Activated naive CD8-positive, alpha-beta T cell (primary cell): ENCODE measurements around the gene FIGLA.

Source experiments
- H3K27ac Mint-ChIP-seq: one replicate; pipeline ENCODE4 v1.8.0; 2021; ENCODE audit warnings: mixed read lengths
- H3K27me3 Mint-ChIP-seq: one replicate; pipeline ENCODE4 v1.8.0; 2021; ENCODE audit warnings: mixed read lengths
- H3K36me3 Mint-ChIP-seq: one replicate; pipeline ENCODE4 v1.8.0; 2021; ENCODE audit warnings: mixed read lengths
- H3K4me1 Mint-ChIP-seq: one replicate; pipeline ENCODE4 v1.8.0; 2021; ENCODE audit warnings: low read depth, mixed read lengths
- H3K4me3 Mint-ChIP-seq: one replicate; pipeline ENCODE4 v1.8.0; 2021; ENCODE audit warnings: mild to moderate bottlenecking, mixed read lengths
- H3K9me3 Mint-ChIP-seq: one replicate; pipeline ENCODE4 v1.8.0; 2021; ENCODE audit warnings: low read depth, mixed read lengths

Gene FIGLA, protein sequence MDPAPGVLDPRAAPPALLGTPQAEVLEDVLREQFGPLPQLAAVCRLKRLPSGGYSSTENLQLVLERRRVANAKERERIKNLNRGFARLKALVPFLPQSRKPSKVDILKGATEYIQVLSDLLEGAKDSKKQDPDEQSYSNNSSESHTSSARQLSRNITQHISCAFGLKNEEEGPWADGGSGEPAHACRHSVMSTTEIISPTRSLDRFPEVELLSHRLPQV

DNA sequence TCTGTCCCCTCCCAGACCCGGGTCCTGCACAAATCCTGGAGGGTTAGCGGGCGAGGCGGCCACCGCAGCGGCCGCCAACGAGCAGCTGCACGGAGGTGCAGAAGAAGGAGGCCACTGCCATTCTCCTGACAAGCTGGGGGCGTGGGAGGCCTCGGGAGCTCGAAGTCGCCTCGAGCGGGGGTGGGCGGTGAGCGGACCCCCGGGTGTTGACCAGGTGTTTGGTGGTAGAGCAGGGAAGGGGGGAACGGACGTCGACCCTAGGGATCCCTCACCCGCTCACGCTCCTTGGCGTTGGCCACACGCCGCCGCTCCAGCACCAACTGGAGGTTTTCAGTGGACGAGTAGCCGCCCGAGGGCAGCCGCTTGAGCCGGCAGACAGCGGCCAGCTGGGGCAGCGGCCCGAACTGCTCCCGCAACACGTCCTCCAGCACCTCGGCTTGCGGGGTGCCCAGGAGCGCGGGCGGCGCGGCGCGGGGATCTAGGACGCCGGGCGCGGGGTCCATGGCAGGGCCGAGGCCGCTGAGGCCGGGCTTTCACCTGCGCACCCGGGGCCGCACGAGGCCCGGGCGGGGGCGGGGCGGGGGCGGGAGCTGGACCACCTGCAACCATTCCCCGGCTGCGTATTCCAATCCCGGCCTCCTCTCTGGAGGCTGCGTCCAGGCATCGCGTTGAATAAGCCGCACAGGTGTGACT lies at the start of gene FIGLA:
TSS of gene FIGLA (minus strand) at position 508 of the 693 bp plus-strand sequence. CDS start at position 503, 5 bp downstream.
- H3K27ac Mint-ChIP-seq, result peak within 1 kb of the TSS; percentile 1
- H3K4me1 Mint-ChIP-seq, result peaks cover 14% of the 10 kb centered on the region
- H3K4me3 Mint-ChIP-seq, result peak within 1 kb of the TSS; percentile 85
- H3K9me3 Mint-ChIP-seq, result no peaks in the 10 kb centered on the region
- peaks cover 2% of the 10 kb centered on the region for H3K36me3 Mint-ChIP-seq
- peaks cover 38% of the 10 kb centered on the region for H3K27me3 Mint-ChIP-seq

DNA sequence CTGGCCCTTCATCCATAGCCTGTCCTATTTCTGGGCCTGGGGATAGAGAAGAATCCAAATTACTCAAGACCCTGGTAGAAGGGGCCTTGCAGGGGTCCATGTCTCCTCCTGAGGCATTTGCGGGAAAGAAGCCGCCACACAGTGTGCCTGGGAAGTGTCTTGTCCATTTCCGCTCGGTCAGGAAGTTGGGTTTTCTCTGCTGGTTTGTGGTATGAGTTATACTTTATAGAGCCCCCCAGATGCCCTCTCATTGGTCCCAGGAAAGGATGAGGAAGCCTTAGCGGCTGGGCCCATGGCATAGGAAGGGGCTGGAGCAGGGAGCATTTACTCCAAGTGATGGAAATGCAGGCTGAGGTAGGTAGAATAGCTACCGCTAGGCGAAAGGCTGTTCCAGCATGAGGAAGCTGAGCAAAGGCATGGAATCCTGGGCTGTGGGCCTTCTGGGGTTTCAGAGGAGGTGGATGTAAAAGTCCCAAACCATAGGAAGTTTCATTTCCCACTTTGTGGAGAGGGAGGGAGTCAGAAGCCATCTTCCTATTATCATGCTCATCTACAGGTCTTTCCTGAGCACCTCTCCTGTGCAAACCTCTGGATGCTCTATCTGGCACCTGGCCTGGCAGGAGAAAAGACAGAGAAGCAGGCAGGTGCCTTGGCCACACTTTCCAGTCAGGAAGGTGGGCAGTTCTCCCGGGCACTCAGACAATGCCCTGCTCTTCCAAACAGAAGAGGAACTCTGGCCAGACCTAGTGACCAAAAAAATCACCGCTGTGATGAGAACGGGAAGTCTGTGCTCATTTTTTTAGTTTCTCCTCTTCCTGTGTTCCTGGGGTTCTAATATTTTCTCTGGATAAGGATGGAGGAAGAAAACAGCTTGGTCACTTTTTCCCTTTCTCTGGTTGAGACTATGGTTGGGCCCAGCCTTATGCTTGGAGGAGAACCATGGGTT lies 47.8 kb upstream of the FIGLA start:
- peaks cover under 1% of the 10 kb centered on the region for H3K27me3 Mint-ChIP-seq
- H3K36me3 Mint-ChIP-seq, result no peaks in the 10 kb centered on the region
- no peaks in the 10 kb centered on the region for H3K4me1 Mint-ChIP-seq
- no peaks in the 10 kb centered on the region for H3K9me3 Mint-ChIP-seq
- H3K27ac Mint-ChIP-seq, result no peak overlapping the region
- H3K4me3 Mint-ChIP-seq, result no peak overlapping the region

DNA sequence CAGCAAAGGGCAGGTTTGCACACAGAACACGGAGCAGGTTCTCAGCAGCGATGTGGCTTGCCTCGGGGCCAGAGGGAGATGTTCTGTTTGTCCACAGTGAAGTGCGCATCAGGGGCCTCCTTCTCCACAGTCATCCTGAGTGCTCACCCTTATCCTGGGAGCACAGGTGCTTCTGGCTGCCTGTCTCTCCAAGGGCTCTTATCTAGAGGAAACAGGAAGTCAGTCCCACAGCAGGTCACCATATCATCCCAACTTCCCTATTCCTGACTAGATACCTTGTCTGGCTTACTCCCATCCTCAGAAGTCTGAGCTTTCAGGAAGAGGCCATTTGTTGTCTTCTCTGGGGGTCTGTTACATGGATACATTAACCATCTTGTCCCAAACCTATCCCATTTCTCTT lies 45.2 kb upstream of the FIGLA start, which contains the start of gene CD207:
TSS of gene CD207 (minus strand) at position 174 of the 400 bp plus-strand sequence. CDS start at position 134, 40 bp downstream.
- Mint-ChIP-seq H3K4me1 (no peaks in the 10 kb centered on the region), H3K4me3 (no peak within 1 kb of the TSS), H3K36me3 (no peaks in the 10 kb centered on the region), H3K27ac (peak within 1 kb of the TSS; percentile 72), H3K27me3 (no peaks in the 10 kb centered on the region), H3K9me3 (no peaks in the 10 kb centered on the region)

DNA sequence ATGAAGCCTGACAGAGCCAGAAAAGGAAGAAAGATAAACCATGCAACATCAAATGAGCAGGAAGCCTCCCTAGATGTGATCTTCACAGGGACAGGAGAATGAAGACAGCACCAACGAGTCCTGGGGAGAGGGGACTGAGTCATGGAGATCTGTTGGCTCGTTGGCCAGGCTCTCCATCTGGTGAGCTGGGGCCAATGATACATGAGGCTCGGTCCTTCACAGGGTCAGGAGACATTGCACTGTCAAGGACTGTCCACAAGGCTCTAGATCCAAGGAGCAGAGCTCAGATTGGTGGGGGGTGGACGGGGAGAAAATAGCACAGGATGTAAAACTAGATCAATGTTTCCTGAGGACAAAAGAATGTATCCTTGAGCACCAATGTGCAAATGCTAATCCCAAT lies 44.4 kb upstream of the FIGLA start:
- Mint-ChIP-seq H3K27me3 (no peaks in the 10 kb centered on the region), H3K9me3 (no peaks in the 10 kb centered on the region), H3K27ac (no peak overlapping the region), H3K4me1 (no peaks in the 10 kb centered on the region), H3K36me3 (no peaks in the 10 kb centered on the region), H3K4me3 (no peak overlapping the region)

DNA sequence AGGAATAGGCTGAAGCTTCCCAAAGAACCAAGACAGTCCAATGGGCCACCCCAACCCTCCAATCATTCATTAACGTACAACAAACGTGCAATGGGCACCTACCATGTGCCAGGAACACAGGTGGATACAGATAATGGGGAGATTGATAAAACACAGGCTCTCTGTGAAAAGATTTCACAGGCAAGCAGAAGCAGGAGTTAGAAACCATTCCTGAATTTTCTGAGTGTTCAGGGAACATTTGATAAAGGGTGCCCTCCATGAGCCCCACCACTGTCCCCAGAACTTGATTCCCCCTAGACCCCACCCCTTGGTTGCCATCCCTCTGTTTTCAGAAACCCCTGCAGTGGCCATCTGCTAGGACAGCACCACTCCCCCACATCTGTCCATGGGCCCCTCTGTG lies 43.7 kb upstream of the FIGLA start:
- H3K4me3 Mint-ChIP-seq, result no peak overlapping the region
- H3K27ac Mint-ChIP-seq, result no peak overlapping the region
- H3K27me3 Mint-ChIP-seq, result no peaks in the 10 kb centered on the region
- no peaks in the 10 kb centered on the region for H3K9me3 Mint-ChIP-seq
- H3K4me1 Mint-ChIP-seq, result no peaks in the 10 kb centered on the region
- H3K36me3 Mint-ChIP-seq, result no peaks in the 10 kb centered on the region

DNA sequence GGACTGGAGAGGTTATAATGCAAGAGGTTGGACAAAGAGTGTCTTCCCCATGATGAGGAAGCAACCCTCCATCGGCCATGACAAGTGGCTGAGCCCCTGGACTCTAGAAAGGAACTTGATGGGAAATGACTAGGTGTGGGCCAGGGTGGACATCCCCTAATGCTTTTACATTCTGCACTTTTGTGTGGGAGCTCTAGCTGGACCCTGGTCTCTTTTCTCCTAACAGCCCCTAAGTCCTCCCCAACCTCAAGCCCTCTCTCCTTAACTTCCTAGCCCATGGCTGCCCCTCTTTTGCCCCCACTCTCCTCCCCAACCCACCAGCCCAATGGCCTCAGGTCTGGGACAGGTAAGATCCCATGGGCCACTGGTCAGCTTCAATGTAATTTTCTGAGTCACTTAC lies 42.8 kb upstream of the FIGLA start:
- Mint-ChIP-seq H3K4me1 (no peaks in the 10 kb centered on the region), H3K27me3 (no peaks in the 10 kb centered on the region), H3K9me3 (no peaks in the 10 kb centered on the region), H3K4me3 (no peak overlapping the region), H3K27ac (no peak overlapping the region), H3K36me3 (no peaks in the 10 kb centered on the region)

DNA sequence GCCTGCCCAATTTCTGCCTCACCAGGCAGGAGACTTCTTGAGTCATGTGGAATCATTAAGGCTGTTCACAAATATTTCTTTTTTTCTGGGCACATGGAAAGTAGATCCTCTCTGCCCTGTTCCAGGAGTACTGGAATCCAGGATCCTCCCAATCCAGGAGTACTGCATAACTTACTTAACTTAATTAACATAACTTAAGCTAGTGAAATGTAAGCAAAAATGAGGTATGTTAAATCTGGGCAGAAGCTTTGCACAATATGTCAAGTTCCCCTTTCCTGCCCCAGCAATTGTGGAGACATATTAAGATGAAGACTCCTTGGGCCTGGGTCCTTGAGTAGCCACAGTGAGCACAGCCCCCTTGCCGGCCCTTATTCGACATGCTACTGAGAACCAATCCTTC lies 41.9 kb upstream of the FIGLA start:
- H3K4me3 Mint-ChIP-seq, result no peak overlapping the region
- H3K9me3 Mint-ChIP-seq, result no peaks in the 10 kb centered on the region
- H3K4me1 Mint-ChIP-seq, result no peaks in the 10 kb centered on the region
- no peaks in the 10 kb centered on the region for H3K36me3 Mint-ChIP-seq
- H3K27me3 Mint-ChIP-seq, result no peaks in the 10 kb centered on the region
- H3K27ac Mint-ChIP-seq, result no peak overlapping the region

DNA sequence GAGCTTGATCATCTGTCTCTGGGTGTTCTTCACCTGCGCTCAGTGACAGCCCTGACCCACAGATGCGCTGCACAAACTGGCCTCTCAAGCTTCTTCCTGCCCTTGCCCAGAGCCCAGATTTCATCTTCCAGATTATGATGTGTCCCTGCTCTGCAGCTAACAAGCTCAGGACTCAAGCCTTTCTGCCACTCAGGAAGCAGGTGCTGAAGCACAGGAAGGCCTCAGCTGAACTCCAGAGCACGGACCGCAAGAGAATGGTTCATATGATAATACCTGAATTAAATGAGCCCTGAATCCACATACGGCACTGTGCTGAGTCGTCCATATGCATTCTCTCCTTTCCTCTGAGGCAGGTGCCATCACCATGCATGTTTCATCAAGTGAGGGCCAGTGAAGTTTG lies 41.4 kb upstream of the FIGLA start:
- H3K27ac Mint-ChIP-seq, result no peak overlapping the region
- H3K9me3 Mint-ChIP-seq, result no peaks in the 10 kb centered on the region
- no peak overlapping the region for H3K4me3 Mint-ChIP-seq
- H3K27me3 Mint-ChIP-seq, result no peaks in the 10 kb centered on the region
- H3K4me1 Mint-ChIP-seq, result peaks cover 4% of the 10 kb centered on the region
- H3K36me3 Mint-ChIP-seq, result no peaks in the 10 kb centered on the region

DNA sequence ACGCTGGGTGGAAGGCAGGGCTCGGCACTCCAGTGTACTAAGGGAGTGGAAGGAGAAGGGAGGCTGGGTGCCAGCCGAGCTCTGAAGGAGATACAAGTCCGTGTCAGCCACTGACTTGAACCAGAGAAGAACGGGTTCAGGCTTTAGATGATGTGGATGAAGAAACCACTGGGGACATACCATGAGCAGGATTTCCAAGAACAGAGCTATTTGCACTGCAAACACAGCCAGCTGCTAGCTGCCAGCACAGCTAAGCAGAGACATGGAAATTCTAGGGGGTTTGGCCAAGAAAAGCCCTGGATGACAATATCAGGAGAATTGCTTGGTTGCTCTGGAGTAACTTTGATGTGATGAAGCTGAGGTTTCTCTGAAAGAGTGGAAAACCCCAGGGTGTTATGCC lies 39.9 kb upstream of the FIGLA start:
- H3K4me3 Mint-ChIP-seq, result no peak overlapping the region
- no peaks in the 10 kb centered on the region for H3K36me3 Mint-ChIP-seq
- no peak overlapping the region for H3K27ac Mint-ChIP-seq
- H3K9me3 Mint-ChIP-seq, result no peaks in the 10 kb centered on the region
- H3K27me3 Mint-ChIP-seq, result no peaks in the 10 kb centered on the region
- peaks cover 10% of the 10 kb centered on the region for H3K4me1 Mint-ChIP-seq

DNA sequence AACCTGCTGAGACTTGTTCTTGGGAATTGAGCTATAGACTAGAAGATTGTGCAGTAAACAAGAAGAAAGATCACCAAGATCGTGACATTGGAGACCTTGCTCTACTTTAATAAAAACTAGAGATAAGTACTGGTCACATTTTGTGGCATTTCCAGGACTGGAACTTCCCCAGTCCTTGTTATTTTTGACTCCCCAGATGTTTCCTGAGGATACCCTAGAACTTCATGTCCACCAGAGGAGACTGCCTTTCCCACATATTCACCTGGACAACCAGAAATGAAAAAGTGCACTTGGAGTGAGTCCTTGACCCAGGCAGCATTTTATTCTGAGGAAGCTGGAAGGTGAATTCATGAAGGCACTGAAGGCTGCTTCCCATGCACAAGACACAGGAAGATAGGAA lies 39.5 kb upstream of the FIGLA start:
- no peaks in the 10 kb centered on the region for H3K36me3 Mint-ChIP-seq
- H3K4me3 Mint-ChIP-seq, result no peak overlapping the region
- no peaks in the 10 kb centered on the region for H3K9me3 Mint-ChIP-seq
- no peak overlapping the region for H3K27ac Mint-ChIP-seq
- H3K4me1 Mint-ChIP-seq, result peaks cover 10% of the 10 kb centered on the region
- H3K27me3 Mint-ChIP-seq, result no peaks in the 10 kb centered on the region

DNA sequence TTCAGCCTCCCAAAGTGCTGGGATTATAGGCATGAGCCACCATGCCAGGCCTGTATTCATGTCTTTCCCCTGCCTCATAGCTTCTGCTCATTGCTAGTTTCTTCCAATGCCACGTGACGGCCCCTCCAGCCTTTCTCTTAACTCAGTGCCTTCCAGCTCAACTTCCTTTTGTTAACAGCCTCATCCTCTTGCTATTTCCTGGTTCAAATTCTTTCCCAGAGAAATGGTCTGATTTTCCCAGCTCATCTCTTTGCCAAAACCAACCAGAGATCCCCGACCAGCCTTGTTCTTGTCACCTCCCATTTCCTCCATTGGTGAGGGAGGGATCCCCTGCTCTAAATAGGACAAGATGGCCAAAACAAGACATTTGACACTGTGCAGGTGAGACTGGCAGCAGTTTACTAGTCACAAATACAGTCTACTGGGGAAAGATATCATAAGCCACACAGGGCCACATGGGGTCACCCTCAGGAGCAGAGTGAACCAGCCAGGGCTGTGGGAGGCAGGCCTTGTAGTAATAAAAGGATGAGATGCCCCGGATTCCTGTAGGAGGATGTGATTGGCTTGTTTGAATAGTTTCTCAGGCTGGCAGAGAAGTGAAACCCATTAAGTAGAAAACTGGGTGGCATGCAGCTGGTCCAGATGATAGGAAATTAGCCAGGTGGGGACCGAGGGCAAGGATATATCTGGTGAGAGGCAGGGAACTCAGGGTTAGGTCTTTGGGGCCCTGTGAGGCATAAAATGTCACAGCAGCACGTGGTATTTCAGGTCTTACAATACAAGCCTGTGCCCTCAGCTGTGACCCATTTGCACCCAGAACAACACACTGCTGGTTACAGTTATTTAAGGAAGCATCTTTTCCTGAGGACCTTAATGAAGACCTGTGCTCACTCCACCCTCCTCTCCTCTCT lies 38.7 kb upstream of the FIGLA start:
- H3K9me3 Mint-ChIP-seq, result no peaks in the 10 kb centered on the region
- H3K4me1 Mint-ChIP-seq, result peaks cover 10% of the 10 kb centered on the region
- H3K27me3 Mint-ChIP-seq, result no peaks in the 10 kb centered on the region
- no peak overlapping the region for H3K27ac Mint-ChIP-seq
- no peaks in the 10 kb centered on the region for H3K36me3 Mint-ChIP-seq
- no peak overlapping the region for H3K4me3 Mint-ChIP-seq

DNA sequence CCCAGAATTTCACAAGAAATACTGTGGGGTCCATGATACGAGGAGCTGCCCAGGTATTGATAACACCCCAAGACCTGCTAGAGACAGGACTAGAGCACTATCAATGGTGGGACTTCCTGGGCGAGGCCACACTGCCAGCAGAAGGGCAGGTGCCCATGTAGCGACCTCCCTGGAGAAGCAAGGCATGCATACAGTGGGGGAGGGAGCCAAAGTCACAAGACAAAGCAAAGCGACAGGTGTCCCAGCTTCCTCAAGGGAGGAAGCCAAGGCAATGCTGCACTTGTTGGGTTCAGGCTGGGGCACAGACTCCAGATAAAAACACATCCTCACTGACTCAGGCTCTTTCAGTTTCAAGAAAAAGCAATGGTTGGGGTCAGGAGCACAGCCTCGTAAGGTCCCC lies 37.7 kb upstream of the FIGLA start:
- Mint-ChIP-seq H3K4me3 (no peak overlapping the region), H3K9me3 (no peaks in the 10 kb centered on the region), H3K4me1 (peaks cover 10% of the 10 kb centered on the region), H3K27me3 (no peaks in the 10 kb centered on the region), H3K27ac (no peak overlapping the region), H3K36me3 (no peaks in the 10 kb centered on the region)

DNA sequence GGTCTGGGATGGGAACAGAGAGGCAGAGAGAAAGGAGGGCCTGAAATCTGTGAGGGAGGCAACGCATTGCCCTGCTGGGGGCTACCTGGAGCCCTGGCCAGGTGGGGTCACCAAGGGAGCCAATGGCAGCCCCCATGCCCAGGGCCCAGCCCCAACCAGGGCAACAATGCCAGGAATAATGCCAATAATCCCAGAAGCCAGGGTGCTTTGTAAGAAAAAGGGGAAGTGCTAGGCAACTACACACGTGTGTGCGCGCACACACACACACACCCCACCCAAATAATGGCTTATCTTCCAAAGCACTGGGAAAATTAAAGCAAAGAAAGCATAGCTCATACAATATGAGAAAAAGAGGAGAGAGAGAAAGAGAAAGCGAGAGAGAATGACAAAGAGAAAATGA lies 36.9 kb upstream of the FIGLA start:
- no peaks in the 10 kb centered on the region for H3K9me3 Mint-ChIP-seq
- H3K36me3 Mint-ChIP-seq, result no peaks in the 10 kb centered on the region
- peaks cover 12% of the 10 kb centered on the region for H3K4me1 Mint-ChIP-seq
- peak overlapping the region; percentile 51 for H3K27ac Mint-ChIP-seq
- H3K27me3 Mint-ChIP-seq, result no peaks in the 10 kb centered on the region
- no peak overlapping the region for H3K4me3 Mint-ChIP-seq

DNA sequence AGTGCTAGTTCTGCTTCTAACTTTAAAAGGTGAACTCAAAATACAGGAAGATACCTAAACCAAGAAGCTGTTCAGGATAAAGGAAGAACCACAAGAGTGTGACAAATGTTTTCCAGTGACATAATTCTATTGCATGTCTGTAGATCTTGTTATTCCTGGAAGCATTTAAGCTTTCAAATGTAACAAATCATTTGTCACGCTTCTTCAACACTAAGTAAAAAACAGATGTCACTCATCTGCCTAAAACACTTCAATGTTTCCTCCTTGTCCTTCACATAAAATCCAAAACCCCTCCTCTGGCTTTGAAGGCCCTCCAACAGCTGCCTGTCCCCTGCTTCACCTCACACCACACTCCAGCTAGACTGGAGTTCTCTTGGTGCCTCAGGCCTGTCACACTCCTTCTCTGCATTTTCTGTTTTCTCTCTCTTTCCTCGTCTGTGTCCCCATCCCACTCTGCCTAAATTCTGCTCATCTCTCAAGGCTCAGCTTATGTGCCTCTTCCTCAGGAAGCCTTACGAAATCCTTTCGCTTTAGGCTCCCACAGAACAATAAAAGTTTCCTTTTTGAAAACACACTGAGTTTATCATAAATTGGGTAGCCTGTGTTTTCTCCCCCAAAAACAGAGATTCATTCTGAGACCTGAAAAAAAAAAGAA lies 36.4 kb upstream of the FIGLA start:
- no peaks in the 10 kb centered on the region for H3K9me3 Mint-ChIP-seq
- H3K4me1 Mint-ChIP-seq, result peaks cover 12% of the 10 kb centered on the region
- H3K36me3 Mint-ChIP-seq, result no peaks in the 10 kb centered on the region
- H3K27ac Mint-ChIP-seq, result peak overlapping the region; percentile 51
- H3K4me3 Mint-ChIP-seq, result no peak overlapping the region
- H3K27me3 Mint-ChIP-seq, result no peaks in the 10 kb centered on the region
